ENCODE measurements around the gene SIGLEC6.

- TF ChIP-seq CTCF (IDR thresholded peaks at IDR 0.05) (no peak), POLR2A (IDR thresholded peaks at IDR 0.05) (no peak)
Measured at GRCh38 chr19:51525651-51526050, 5.8 kb downstream of the SIGLEC6 start.
